BLaER1 (cell line): ENCODE results near the gene SET.
A peak's percentile ranks its signal among the peaks of the same experiment; 100 is the strongest.

Source experiments
- H3K27ac ChIP-seq: shearing (Covaris generic); formaldehyde crosslinking; 2 replicates; pipeline ENCODE4 v1.8.1; 2022
- H3K27me3 ChIP-seq: shearing (Covaris generic); formaldehyde crosslinking; 2 replicates; pipeline ENCODE4 v1.8.1; 2022
- H3K36me3 ChIP-seq: shearing (Covaris generic); formaldehyde crosslinking; 2 replicates; pipeline ENCODE4 v1.8.1; 2022
- H3K4me1 ChIP-seq: shearing (Covaris generic); formaldehyde crosslinking; 2 replicates; pipeline ENCODE4 v1.8.1; 2022
- H3K4me2 ChIP-seq: shearing (Covaris generic); formaldehyde crosslinking; 2 replicates; pipeline ENCODE4 v1.8.1; 2022
- H3K4me3 ChIP-seq: shearing (Covaris generic); formaldehyde crosslinking; 2 replicates; pipeline ENCODE4 v1.8.1; 2022
- H3K9ac ChIP-seq: shearing (Covaris generic); formaldehyde crosslinking; 2 replicates; pipeline ENCODE4 v1.8.1; 2022
- H3K9me3 ChIP-seq: shearing (Covaris generic); formaldehyde crosslinking; 2 replicates; pipeline ENCODE4 v1.8.1; 2022
- H4K20me1 ChIP-seq: shearing (Covaris generic); formaldehyde crosslinking; 2 replicates; pipeline ENCODE4 v1.8.1; 2022
- Cebpa-rat ChIP-seq: shearing (Covaris generic); IDR thresholded peaks from 2 replicates; pipeline ENCODE4 v1.8.1; 2022

The SET gene

DNA sequence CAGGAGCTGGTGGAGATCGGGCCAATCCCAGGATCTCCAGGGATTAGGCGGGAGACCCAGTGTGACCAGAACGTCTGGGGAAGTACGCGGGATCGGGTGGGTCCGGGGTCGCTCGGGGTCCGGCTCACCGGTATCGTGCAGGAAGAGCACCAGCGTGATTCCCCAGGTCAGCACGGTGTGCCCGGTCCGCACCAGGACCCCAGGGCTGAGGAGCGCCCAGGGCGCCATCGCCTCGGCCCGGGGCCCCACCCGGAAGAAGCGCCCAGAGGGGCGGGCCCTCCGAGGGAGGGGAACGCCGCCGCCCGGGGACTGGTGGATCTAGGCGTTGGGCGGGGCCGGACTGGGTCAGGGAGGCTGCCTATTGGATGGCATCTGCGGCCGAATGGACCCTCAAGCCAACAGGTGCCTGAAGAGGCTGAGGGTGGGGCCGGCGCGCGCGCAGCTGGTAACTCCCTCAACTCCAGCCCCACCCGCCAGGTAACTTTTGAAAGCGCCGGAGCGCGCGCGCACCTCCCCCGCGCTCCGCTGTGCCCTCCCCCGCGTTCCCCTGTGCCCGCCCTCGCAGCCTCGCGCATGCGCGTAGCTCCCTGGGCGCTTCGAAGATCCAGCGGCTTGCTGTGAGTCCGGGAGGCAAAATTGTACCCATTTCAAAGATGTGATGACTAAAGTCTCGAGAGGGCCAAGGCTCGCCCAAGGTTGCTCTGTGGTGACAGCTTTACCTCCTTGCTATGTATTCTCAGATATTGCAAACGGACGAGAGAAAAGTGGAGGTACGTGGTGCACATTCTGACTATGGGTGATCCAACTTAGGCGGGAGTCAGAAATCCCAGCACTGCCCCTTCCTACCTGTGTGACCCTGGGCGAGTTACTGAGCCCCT, 35.1 kb downstream of the SET start, which contains the start of gene ZDHHC12:
Gene ZDHHC12 (minus strand): TSS at position 262 of the 878 bp plus-strand sequence. CDS start 34 bp downstream, at position 228.
- Histone ChIP-seq H3K27me3 (no peaks in the 10 kb centered on the region), H3K4me3 (peak within 1 kb of the TSS; percentile 78), H3K36me3 (peaks cover 34% of the 10 kb centered on the region), H3K4me1 (peaks cover 89% of the 10 kb centered on the region), H3K9me3 (no peaks in the 10 kb centered on the region), H3K9ac (peak within 1 kb of the TSS; percentile 83), H4K20me1 (no peaks in the 10 kb centered on the region), H3K27ac (peak within 1 kb of the TSS; percentile 78), H3K4me2 (peak within 1 kb of the TSS; percentile 95)
- TF ChIP-seq Cebpa-rat: no peak

DNA sequence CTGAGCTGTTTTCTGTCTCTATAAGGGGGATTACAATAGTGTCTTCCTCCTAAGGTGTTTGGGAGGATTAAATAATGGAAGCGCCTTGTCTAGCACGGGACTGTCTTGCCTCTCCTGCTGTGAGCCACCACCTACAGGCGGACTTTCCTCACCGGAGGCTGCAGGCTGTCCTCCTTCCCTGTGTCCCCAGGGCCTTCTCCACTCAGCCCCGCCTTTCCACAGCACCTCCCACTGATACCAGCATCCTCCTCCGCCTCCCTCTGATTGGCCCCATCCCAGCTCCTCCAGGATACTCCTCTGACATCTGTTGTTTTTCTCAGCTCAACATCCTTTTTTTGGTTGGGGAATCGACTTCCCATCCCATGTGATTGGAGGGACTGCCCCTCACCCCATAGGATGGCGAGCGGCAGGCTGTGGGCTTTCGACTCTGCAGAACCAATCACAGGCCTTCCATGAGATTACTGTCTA, 35.8 kb downstream of the SET start:
- Histone ChIP-seq H3K9me3 (no peaks in the 10 kb centered on the region), H3K9ac (peak overlapping the region; percentile 70), H3K4me1 (peaks cover 91% of the 10 kb centered on the region), H3K27ac (peak overlapping the region; percentile 59), H3K27me3 (no peaks in the 10 kb centered on the region), H3K4me2 (peak overlapping the region; percentile 95), H3K4me3 (peak overlapping the region; percentile 78), H4K20me1 (no peaks in the 10 kb centered on the region), H3K36me3 (peaks cover 27% of the 10 kb centered on the region)
- no peak for TF ChIP-seq Cebpa-rat

DNA sequence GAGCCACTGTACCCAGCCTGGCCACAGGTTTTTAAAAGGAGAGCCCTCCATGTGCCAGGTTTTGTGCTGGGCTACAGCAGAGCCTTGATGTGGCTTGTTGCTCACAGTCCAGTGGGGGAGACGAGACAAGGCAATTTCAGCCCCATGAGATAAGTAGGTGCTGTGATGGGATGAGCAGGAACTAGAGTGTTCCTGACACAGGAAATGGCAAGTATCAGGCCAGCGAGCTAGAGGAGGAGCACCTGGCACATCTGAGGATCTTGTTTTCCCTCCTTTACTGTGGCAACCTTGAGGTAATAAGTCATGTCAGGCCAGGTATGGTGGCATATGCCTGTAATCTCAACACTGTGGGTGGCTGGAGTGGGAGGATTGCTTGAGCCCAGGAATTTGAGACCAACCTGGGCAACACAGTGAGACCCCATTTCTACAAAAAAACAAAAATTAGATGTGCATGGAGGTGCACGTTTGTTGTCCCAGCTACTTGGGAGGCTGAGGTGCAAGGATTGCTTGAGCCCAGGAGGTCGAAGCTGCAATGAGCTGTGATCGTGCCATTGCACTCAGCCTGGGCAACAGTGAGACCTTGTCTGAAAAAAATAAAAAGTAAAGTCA, 38.7 kb downstream of the SET start:
- H3K9me3 ChIP-seq: no peaks in the 10 kb centered on the region
- no peak overlapping the region for H3K4me3 ChIP-seq
- peaks cover 20% of the 10 kb centered on the region for H3K36me3 ChIP-seq
- H3K4me2 ChIP-seq: peak overlapping the region; percentile 49
- no peak for TF ChIP-seq Cebpa-rat
- H3K9ac ChIP-seq: 0 out of 2 replicates have a peak overlapping the region, but pooled peaks have one; percentile 1
- H4K20me1 ChIP-seq: no peaks in the 10 kb centered on the region
- H3K27ac ChIP-seq: peak overlapping the region; percentile 64; the same call in 1 of the 2 replicates
- H3K4me1 ChIP-seq: peaks cover 71% of the 10 kb centered on the region
- H3K27me3 ChIP-seq: no peaks in the 10 kb centered on the region

GRCh38 chr9:128728298-128728697, 39.3 kb downstream of the SET start:
- no peaks in the 10 kb centered on the region for H3K9me3 ChIP-seq
- H4K20me1 ChIP-seq: no peaks in the 10 kb centered on the region
- H3K27me3 ChIP-seq: no peaks in the 10 kb centered on the region
- H3K4me3 ChIP-seq: no peak overlapping the region
- no peak overlapping the region for H3K9ac ChIP-seq
- TF ChIP-seq Cebpa-rat: no peak
- H3K4me1 ChIP-seq: peaks cover 66% of the 10 kb centered on the region
- peaks cover 25% of the 10 kb centered on the region for H3K36me3 ChIP-seq
- peak overlapping the region; percentile 64 for H3K27ac ChIP-seq
- H3K4me2 ChIP-seq: peak overlapping the region; percentile 49

GRCh38 chr9:128729302-128729701, 40.3 kb downstream of the SET start:
- no peaks in the 10 kb centered on the region for H3K9me3 ChIP-seq
- peaks cover 61% of the 10 kb centered on the region for H3K4me1 ChIP-seq
- H3K4me3 ChIP-seq: no peak overlapping the region
- TF ChIP-seq Cebpa-rat: no peak
- H3K9ac ChIP-seq: peak overlapping the region; percentile 36; the same call in 1 of the 2 replicates
- peaks cover 29% of the 10 kb centered on the region for H3K36me3 ChIP-seq
- H3K4me2 ChIP-seq: peak overlapping the region; percentile 49
- H4K20me1 ChIP-seq: no peaks in the 10 kb centered on the region
- H3K27me3 ChIP-seq: no peaks in the 10 kb centered on the region
- peak overlapping the region; percentile 64 for H3K27ac ChIP-seq

- Histone ChIP-seq H3K27me3 (no peaks in the 10 kb centered on the region), H4K20me1 (no peaks in the 10 kb centered on the region), H3K4me1 (peaks cover 55% of the 10 kb centered on the region), H3K9ac (peak overlapping the region; percentile 36), H3K9me3 (no peaks in the 10 kb centered on the region), H3K36me3 (peaks cover 35% of the 10 kb centered on the region), H3K4me2 (peak overlapping the region; percentile 49), H3K4me3 (no peak overlapping the region), H3K27ac (peak overlapping the region; percentile 64; the same call in 1 of the 2 replicates)
- TF ChIP-seq Cebpa-rat: no peak
These were observed 40.9 kb downstream of the SET start for GRCh38 chr9:128729766-128730517.

GRCh38 chr9:128731093-128731492, 42.1 kb downstream of the SET start:
- Histone ChIP-seq H3K4me2 (no peak overlapping the region), H3K27me3 (no peaks in the 10 kb centered on the region), H3K4me1 (peaks cover 44% of the 10 kb centered on the region), H3K36me3 (peaks cover 42% of the 10 kb centered on the region), H3K9ac (no peak overlapping the region), H3K27ac (no peak overlapping the region), H3K4me3 (no peak overlapping the region), H3K9me3 (no peaks in the 10 kb centered on the region), H4K20me1 (no peaks in the 10 kb centered on the region)
- no peak for TF ChIP-seq Cebpa-rat

DNA sequence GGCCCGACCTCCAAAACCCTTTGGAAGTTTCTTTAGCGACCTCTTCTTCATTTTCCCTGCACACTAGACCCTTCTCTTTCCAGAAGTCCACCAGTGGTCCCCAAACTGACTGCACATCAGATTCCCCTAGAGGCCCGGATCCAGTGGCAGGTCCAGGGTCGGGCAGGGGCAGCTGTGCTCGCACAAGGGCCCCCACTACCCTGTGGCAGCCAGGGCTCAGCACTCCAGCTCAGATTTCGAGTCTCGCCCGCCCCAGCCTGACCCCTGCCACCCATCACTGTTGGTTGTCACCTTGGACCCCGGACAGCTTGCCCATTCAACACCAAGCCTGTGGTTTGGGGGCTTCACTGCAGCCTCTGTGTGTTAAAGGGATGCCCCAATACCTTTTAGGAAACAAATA, 42.7 kb downstream of the SET start:
- Histone ChIP-seq H3K4me1 (peaks cover 38% of the 10 kb centered on the region), H3K27me3 (no peaks in the 10 kb centered on the region), H3K27ac (no peak overlapping the region), H3K4me2 (no peak overlapping the region), H3K36me3 (peaks cover 44% of the 10 kb centered on the region), H4K20me1 (no peaks in the 10 kb centered on the region), H3K9me3 (no peaks in the 10 kb centered on the region), H3K4me3 (no peak overlapping the region), H3K9ac (no peak overlapping the region)
- TF ChIP-seq Cebpa-rat: no peak

- Histone ChIP-seq H3K27ac (no peak overlapping the region), H3K27me3 (no peaks in the 10 kb centered on the region), H3K36me3 (peaks cover 52% of the 10 kb centered on the region), H3K4me3 (no peak overlapping the region), H3K9ac (no peak overlapping the region), H3K4me2 (no peak overlapping the region), H4K20me1 (no peaks in the 10 kb centered on the region), H3K9me3 (no peaks in the 10 kb centered on the region), H3K4me1 (peaks cover 29% of the 10 kb centered on the region)
- TF ChIP-seq Cebpa-rat: no peak
These were observed 43.6 kb downstream of the SET start for GRCh38 chr9:128732576-128732975.
